Measurements from ENCODE around the gene RAB3IL1. TPM values are rescaled to one million over a fixed set of nuclear protein-coding genes. Genes with fewer than 3 reads are reported as not detected.

RAB3IL1 gene
- total and polyA plus RNA-seq, 9 of the 15 experiments (the other 6 are each of a cell fraction or from before 2014, with no cell fraction given) = 0.15 to 42.6 (median 15.5) TPM

DNA sequence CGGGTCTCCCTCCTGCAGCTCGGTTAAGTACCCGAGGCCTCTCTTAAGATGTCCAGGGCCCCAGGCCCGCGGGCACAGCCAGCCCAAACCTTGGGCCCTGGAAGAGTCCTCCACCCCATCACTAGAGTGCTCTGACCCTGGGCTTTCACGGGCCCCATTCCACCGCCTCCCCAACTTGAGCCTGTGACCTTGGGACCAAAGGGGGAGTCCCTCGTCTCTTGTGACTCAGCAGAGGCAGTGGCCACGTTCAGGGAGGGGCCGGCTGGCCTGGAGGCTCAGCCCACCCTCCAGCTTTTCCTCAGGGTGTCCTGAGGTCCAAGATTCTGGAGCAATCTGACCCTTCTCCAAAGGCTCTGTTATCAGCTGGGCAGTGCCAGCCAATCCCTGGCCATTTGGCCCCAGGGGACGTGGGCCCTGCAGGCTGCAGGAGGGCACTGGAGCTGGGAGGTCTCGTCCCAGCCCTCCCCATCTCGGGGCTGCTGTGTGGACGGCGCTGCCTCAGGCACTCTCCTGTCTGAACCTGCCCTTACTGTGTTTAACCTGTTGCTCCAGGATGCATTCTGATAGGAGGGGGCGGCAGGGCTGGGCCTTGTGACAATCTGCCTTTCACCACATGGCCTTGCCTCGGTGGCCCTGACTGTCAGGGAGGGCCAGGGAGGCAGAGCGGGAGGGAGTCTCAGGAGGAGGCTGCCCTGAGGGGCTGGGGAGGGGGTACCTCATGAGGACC, 51.0 kb downstream of the RAB3IL1 start (continued):
- 0 out of 2 replicates have a peak, but pooled peaks have one; percentile 25 for TF ChIP-seq POLR2G (IDR thresholded peaks at IDR 0.05; ENCODE audit: low read depth, low read length)
- 0 out of 2 replicates have a peak, but pooled peaks have one; percentile 29 for TF ChIP-seq RBFOX2 (IDR thresholded peaks at IDR 0.05; ENCODE audit: low read depth, low read length)
- no peak for TF ChIP-seq MEF2D (tag; conservative IDR thresholded peaks at IDR 0.05; ENCODE audit: low read depth)
- TF ChIP-seq, protein P1, sequence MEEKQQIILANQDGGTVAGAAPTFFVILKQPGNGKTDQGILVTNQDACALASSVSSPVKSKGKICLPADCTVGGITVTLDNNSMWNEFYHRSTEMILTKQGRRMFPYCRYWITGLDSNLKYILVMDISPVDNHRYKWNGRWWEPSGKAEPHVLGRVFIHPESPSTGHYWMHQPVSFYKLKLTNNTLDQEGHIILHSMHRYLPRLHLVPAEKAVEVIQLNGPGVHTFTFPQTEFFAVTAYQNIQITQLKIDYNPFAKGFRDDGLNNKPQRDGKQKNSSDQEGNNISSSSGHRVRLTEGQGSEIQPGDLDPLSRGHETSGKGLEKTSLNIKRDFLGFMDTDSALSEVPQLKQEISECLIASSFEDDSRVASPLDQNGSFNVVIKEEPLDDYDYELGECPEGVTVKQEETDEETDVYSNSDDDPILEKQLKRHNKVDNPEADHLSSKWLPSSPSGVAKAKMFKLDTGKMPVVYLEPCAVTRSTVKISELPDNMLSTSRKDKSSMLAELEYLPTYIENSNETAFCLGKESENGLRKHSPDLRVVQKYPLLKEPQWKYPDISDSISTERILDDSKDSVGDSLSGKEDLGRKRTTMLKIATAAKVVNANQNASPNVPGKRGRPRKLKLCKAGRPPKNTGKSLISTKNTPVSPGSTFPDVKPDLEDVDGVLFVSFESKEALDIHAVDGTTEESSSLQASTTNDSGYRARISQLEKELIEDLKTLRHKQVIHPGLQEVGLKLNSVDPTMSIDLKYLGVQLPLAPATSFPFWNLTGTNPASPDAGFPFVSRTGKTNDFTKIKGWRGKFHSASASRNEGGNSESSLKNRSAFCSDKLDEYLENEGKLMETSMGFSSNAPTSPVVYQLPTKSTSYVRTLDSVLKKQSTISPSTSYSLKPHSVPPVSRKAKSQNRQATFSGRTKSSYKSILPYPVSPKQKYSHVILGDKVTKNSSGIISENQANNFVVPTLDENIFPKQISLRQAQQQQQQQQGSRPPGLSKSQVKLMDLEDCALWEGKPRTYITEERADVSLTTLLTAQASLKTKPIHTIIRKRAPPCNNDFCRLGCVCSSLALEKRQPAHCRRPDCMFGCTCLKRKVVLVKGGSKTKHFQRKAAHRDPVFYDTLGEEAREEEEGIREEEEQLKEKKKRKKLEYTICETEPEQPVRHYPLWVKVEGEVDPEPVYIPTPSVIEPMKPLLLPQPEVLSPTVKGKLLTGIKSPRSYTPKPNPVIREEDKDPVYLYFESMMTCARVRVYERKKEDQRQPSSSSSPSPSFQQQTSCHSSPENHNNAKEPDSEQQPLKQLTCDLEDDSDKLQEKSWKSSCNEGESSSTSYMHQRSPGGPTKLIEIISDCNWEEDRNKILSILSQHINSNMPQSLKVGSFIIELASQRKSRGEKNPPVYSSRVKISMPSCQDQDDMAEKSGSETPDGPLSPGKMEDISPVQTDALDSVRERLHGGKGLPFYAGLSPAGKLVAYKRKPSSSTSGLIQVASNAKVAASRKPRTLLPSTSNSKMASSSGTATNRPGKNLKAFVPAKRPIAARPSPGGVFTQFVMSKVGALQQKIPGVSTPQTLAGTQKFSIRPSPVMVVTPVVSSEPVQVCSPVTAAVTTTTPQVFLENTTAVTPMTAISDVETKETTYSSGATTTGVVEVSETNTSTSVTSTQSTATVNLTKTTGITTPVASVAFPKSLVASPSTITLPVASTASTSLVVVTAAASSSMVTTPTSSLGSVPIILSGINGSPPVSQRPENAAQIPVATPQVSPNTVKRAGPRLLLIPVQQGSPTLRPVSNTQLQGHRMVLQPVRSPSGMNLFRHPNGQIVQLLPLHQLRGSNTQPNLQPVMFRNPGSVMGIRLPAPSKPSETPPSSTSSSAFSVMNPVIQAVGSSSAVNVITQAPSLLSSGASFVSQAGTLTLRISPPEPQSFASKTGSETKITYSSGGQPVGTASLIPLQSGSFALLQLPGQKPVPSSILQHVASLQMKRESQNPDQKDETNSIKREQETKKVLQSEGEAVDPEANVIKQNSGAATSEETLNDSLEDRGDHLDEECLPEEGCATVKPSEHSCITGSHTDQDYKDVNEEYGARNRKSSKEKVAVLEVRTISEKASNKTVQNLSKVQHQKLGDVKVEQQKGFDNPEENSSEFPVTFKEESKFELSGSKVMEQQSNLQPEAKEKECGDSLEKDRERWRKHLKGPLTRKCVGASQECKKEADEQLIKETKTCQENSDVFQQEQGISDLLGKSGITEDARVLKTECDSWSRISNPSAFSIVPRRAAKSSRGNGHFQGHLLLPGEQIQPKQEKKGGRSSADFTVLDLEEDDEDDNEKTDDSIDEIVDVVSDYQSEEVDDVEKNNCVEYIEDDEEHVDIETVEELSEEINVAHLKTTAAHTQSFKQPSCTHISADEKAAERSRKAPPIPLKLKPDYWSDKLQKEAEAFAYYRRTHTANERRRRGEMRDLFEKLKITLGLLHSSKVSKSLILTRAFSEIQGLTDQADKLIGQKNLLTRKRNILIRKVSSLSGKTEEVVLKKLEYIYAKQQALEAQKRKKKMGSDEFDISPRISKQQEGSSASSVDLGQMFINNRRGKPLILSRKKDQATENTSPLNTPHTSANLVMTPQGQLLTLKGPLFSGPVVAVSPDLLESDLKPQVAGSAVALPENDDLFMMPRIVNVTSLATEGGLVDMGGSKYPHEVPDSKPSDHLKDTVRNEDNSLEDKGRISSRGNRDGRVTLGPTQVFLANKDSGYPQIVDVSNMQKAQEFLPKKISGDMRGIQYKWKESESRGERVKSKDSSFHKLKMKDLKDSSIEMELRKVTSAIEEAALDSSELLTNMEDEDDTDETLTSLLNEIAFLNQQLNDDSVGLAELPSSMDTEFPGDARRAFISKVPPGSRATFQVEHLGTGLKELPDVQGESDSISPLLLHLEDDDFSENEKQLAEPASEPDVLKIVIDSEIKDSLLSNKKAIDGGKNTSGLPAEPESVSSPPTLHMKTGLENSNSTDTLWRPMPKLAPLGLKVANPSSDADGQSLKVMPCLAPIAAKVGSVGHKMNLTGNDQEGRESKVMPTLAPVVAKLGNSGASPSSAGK (IDR thresholded peaks at IDR 0.05) = peak; percentile 70
- 0 out of 4 replicates have a peak, but pooled peaks of 1 of the 2 experiments have one; percentile 24 for TF ChIP-seq TEAD1 (CRISPR knock-in tag; IDR thresholded peaks at IDR 0.05)
- peak; percentile 38; the same call in 1 of the 2 replicates for TF ChIP-seq ZFX (CRISPR knock-in tag; IDR thresholded peaks at IDR 0.05)

Data from K562 (cell line).